RPMI7951 (cell line): Measurements from ENCODE around the gene RBM38. TPM values are rescaled to one million over a fixed set of nuclear protein-coding genes. Genes with fewer than 3 reads are reported as not detected.
A peak's percentile ranks its signal among the peaks of the same experiment; 100 is the strongest.
"Not testable (repeated sequence)": the region's sequence is repeated elsewhere in the genome, so short reads cannot be mapped to it uniquely, and the experiment has no call there.

Experiments used
- DNase-seq: peaks from one replicate; pipeline ENCODE4 v3.0.0-alpha.2; 2012; ENCODE audit warnings: low read depth
- total RNA-seq: library from RNA; depleted of rRNA; stranded (reverse); fragments of >200 nt; shearing (Covaris generic); gene quantifications from 2 replicates; pipeline ENCODE4 v1.2.3, GENCODE V29; 2014

Gene RBM38
- total RNA-seq, 1 experiment from 2014 or later = 10.3 TPM

- no peak for DNase-seq
These were observed 26.9 kb downstream of the RBM38 start for GRCh38 chr20:57417830-57418780.

- DNase-seq = not testable (repeated sequence)
These were observed 28.3 kb downstream of the RBM38 start for GRCh38 chr20:57419479-57419878.

- no peak for DNase-seq
These were observed 29.5 kb downstream of the RBM38 start for GRCh38 chr20:57420571-57421252.

GRCh38 chr20:57421253-57422220 lies 30.3 kb downstream of the RBM38 start:
- DNase-seq = no peak

- no peak for DNase-seq
These were observed 31.1 kb downstream of the RBM38 start for GRCh38 chr20:57422254-57422653.

GRCh38 chr20:57425150-57426013 lies 34.2 kb downstream of the RBM38 start:
- no peak for DNase-seq

GRCh38 chr20:57426271-57426689 lies 35.1 kb downstream of the RBM38 start:
- DNase-seq = no peak

GRCh38 chr20:57426831-57427230 lies 35.6 kb downstream of the RBM38 start:
- DNase-seq = no peak

- DNase-seq = no peak
These were observed 37.3 kb downstream of the RBM38 start for GRCh38 chr20:57428324-57429158.

- DNase-seq = no peak
These were observed 37.9 kb downstream of the RBM38 start for GRCh38 chr20:57429159-57429496.

GRCh38 chr20:57429580-57430200 lies 38.5 kb downstream of the RBM38 start:
- DNase-seq = peak; percentile 75

GRCh38 chr20:57430201-57430596 lies 39.0 kb downstream of the RBM38 start:
- DNase-seq = not testable (repeated sequence)

GRCh38 chr20:57431539-57431835 lies 40.3 kb downstream of the RBM38 start:
- no peak for DNase-seq

GRCh38 chr20:57432480-57432861 lies 41.3 kb downstream of the RBM38 start:
- DNase-seq = no peak

- peak; percentile 58 for DNase-seq
These were observed 41.8 kb downstream of the RBM38 start for GRCh38 chr20:57432862-57433491.

GRCh38 chr20:57433657-57434389 lies 42.6 kb downstream of the RBM38 start:
- no peak for DNase-seq

- no peak for DNase-seq
These were observed 43.1 kb downstream of the RBM38 start for GRCh38 chr20:57434390-57434700.

GRCh38 chr20:57435105-57435497 lies 43.9 kb downstream of the RBM38 start:
- no peak for DNase-seq
